Activated naive CD4-positive, alpha-beta T cell treated with anti-CD3 and anti-CD28 coated beads, Interleukin-2, amount 50 U/mL, for 72 hours (primary cell): ENCODE measurements around the gene ABCC4. TPM values are rescaled to one million over a fixed set of nuclear protein-coding genes. Genes with fewer than 3 reads are reported as not detected.

Experiments
- ATAC-seq, 2 donors: fragments of 150-1000 bp; cut with Tn5 transposase; 2 replicates each; pipeline ENCODE4 v1.10.0; 2021; ENCODE audit warnings: mild to moderate bottlenecking in 2 of 2, moderate library complexity in 2 of 2
- DNase-seq, 2 donors: peaks; one replicate each; pipeline ENCODE4 v3.0.0; 2021 to 2022; ENCODE audit warnings: low spot score in 2 of 2
- H3K27ac Mint-ChIP-seq, 2 donors: one replicate each; pipeline ENCODE4 v1.8.0; 2022; ENCODE audit warnings: mild to moderate bottlenecking in 2 of 2, mixed read lengths in 2 of 2
- H3K36me3 Mint-ChIP-seq, 2 donors: one replicate each; pipeline ENCODE4 v1.8.0; 2022; ENCODE audit warnings: mixed read lengths in 2 of 2
- H3K9me3 Mint-ChIP-seq, 2 donors: one replicate each; pipeline ENCODE4 v1.8.0; 2022; ENCODE audit warnings: mixed read lengths in 2 of 2
- total RNA-seq, 2 donors: library from RNA; stranded (reverse); gene quantifications; one replicate each; pipeline ENCODE4 v1.2.3, GENCODE V29; 2022

ABCC4 gene
- 10 to 100 TPM in 1 of 2 donors, 1 to 10 TPM in 1; 6.2 to 11.2 TPM for total RNA-seq

GRCh38 chr13:95301183-95301967, at the start of gene ABCC4:
ABCC4 (minus strand) TSS chr13:95301451; CDS start chr13:95301314, 137 bp downstream.
- ATAC-seq (peak; percentile 86 to 91), DNase-seq (peak; percentile 67 to 69)
- Mint-ChIP-seq H3K36me3 (peaks cover 0 to 9% of the 10 kb centered on the region in 2 donors), H3K27ac (peak within 1 kb of the TSS; percentile 47 to 94), H3K9me3 (no peaks in the 10 kb centered on the region)

GRCh38 chr13:95349267-95349666, 48.0 kb upstream of the ABCC4 start:
- no peak overlapping the region for H3K27ac Mint-ChIP-seq
- H3K9me3 Mint-ChIP-seq, result no peaks in the 10 kb centered on the region
- H3K36me3 Mint-ChIP-seq, result no peaks in the 10 kb centered on the region
- ATAC-seq (no peak), DNase-seq (no peak)

DNA sequence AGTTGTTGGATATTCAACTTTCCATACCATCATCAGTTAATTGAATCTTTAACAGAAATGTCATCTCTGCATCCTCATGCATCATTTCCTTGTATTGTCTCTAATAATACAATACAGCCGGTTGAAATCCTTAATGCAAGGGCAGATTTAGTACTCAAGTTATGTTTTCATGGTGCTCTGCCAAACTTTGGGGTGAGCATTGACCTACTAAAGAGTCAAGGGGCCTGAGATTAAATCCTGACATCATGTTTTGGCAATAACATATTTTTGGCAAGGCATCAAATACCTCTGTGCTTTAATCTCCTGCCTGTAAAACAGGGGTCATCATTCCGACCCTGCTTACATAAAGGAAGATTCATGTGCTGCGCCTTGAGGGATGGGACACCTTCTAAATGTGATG, 42.7 kb upstream of the ABCC4 start:
- Mint-ChIP-seq H3K27ac (no peak overlapping the region), H3K36me3 (no peaks in the 10 kb centered on the region), H3K9me3 (no peaks in the 10 kb centered on the region)
- ATAC-seq (no peak), DNase-seq (no peak)

DNA sequence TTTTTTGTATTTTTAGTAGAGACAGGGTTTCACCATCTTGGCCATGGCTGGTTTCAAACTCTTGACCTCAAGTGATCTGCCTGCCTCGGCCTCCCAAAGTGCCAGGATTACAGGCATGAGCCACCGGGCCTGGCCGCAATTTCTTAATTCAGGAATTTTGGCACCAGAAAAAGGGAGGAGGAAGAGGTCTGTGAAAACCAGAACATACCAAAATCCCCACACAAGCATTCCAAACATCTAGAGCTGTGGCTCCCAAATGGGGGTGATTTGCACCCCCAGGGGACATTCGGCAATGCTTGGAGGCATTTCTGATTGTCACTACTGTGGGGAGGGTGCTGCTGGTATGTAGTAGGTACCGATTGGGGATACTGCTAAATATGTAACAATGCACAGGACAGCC, 40.2 kb upstream of the ABCC4 start:
- no peaks in the 10 kb centered on the region for H3K36me3 Mint-ChIP-seq
- H3K27ac Mint-ChIP-seq, result no peak overlapping the region

GRCh38 chr13:95338905-95339304, 37.7 kb upstream of the ABCC4 start:
- ATAC-seq (no peak), DNase-seq (no peak)
- Mint-ChIP-seq H3K9me3 (no peaks in the 10 kb centered on the region), H3K27ac (no peak overlapping the region), H3K36me3 (no peaks in the 10 kb centered on the region)

More for the DNA sequence above, 40.2 kb upstream of the ABCC4 start:
- H3K9me3 Mint-ChIP-seq, result no peaks in the 10 kb centered on the region
- ATAC-seq, result no peak
- no peak for DNase-seq

- no peaks in the 10 kb centered on the region for H3K36me3 Mint-ChIP-seq
- H3K9me3 Mint-ChIP-seq, result no peaks in the 10 kb centered on the region
- no peak for DNase-seq
- ATAC-seq, result no peak
- no peak overlapping the region for H3K27ac Mint-ChIP-seq
Measured at GRCh38 chr13:95337597-95337996, 36.3 kb upstream of the ABCC4 start.

DNA sequence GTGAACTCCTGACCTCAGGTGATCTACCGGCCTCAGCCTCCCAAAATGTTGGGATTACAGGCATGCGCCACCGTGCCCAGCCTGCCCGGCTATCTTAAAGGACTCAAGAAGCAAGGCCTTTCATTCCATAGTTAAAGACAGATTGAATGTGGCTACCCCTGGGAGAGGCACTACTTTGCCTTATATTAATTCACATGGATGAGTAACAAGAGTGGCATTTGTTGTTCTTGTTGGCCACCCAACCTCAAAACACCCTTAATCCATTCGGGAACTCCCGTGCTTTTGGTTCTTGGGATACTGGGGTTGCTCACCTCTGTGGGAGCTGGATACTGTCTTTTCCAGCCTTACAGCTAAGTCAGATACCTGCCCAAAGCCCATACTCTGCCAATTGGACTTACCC, 34.4 kb upstream of the ABCC4 start:
- no peak for DNase-seq
- no peaks in the 10 kb centered on the region for H3K36me3 Mint-ChIP-seq
- no peaks in the 10 kb centered on the region for H3K9me3 Mint-ChIP-seq
- ATAC-seq, result no peak
- no peak overlapping the region for H3K27ac Mint-ChIP-seq

- DNase-seq (no peak), ATAC-seq (no peak)
- Mint-ChIP-seq H3K27ac (no peak overlapping the region), H3K9me3 (no peaks in the 10 kb centered on the region), H3K36me3 (no peaks in the 10 kb centered on the region)
Measured at GRCh38 chr13:95328386-95328785, 27.1 kb upstream of the ABCC4 start.

- ATAC-seq (no peak), DNase-seq (no peak)
- no peaks in the 10 kb centered on the region for H3K36me3 Mint-ChIP-seq
- no peaks in the 10 kb centered on the region for H3K9me3 Mint-ChIP-seq
- H3K27ac Mint-ChIP-seq, result no peak overlapping the region
Measured at GRCh38 chr13:95327190-95327589, 25.9 kb upstream of the ABCC4 start.

DNA sequence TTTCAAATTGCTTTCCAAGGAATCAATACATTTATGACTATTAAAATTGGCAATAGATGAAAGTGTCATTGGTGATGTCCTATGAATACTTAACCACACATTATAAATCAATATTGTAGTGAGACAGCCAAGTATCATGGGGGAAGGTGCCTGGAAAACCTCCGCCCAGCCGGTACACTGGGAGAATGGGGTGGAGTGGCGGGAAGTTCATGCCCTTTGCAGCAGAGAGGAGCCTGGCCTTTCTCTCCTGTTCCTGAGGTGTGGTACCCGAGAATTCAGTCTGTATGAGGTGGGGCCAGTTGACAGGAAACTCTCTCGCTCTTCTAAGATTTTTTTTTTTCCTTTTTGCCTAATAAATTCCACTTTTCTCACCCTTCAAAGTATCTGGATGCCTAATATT, 25.4 kb upstream of the ABCC4 start:
- no peak for DNase-seq
- no peaks in the 10 kb centered on the region for H3K36me3 Mint-ChIP-seq
- no peak for ATAC-seq
- H3K9me3 Mint-ChIP-seq, result no peaks in the 10 kb centered on the region
- no peak overlapping the region for H3K27ac Mint-ChIP-seq

- ATAC-seq (no peak), DNase-seq (no peak)
- Mint-ChIP-seq H3K9me3 (no peaks in the 10 kb centered on the region), H3K27ac (no peak overlapping the region), H3K36me3 (no peaks in the 10 kb centered on the region)
Measured at GRCh38 chr13:95325485-95325884, 24.2 kb upstream of the ABCC4 start.

GRCh38 chr13:95323930-95324662, 22.8 kb upstream of the ABCC4 start:
- ATAC-seq, result no peak
- no peak overlapping the region for H3K27ac Mint-ChIP-seq
- DNase-seq, result no peak
- no peaks in the 10 kb centered on the region for H3K36me3 Mint-ChIP-seq
- no peaks in the 10 kb centered on the region for H3K9me3 Mint-ChIP-seq

GRCh38 chr13:95319551-95320274, 18.5 kb upstream of the ABCC4 start:
- DNase-seq, result no peak
- Mint-ChIP-seq H3K9me3 (no peaks in the 10 kb centered on the region), H3K27ac (no peak overlapping the region), H3K36me3 (no peaks in the 10 kb centered on the region)
- no peak for ATAC-seq

- Mint-ChIP-seq H3K36me3 (no peaks in the 10 kb centered on the region), H3K9me3 (no peaks in the 10 kb centered on the region), H3K27ac (no peak overlapping the region)
- ATAC-seq (no peak), DNase-seq (no peak)
Measured at GRCh38 chr13:95317039-95317989, 16.1 kb upstream of the ABCC4 start.

- ATAC-seq (no peak), DNase-seq (no peak)
- Mint-ChIP-seq H3K9me3 (no peaks in the 10 kb centered on the region), H3K36me3 (no peaks in the 10 kb centered on the region), H3K27ac (no peak overlapping the region)
Measured at GRCh38 chr13:95315752-95316151, 14.5 kb upstream of the ABCC4 start.

DNA sequence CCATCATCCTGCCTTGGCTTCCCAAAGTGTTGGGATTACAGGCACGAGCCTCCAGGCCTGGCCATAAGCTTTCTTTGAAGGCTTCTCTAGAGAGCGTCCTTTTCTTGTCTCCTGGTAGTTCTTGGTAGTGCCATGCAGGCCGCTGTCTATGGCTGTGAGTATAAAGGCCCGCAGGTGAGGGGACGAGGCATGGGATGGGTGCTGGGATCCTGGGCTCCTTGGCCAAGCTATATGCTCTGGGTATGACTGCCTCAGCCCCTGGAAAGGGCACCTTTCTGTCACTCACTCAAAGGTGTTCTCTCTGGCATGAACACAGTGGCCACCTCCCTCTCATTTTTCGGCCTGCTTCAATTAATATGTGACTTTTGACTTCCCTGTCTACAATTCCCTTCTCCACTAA, 6.3 kb upstream of the ABCC4 start:
- DNase-seq (no peak), ATAC-seq (no peak)
- Mint-ChIP-seq H3K27ac (no peak overlapping the region), H3K36me3 (peaks cover 0 to 10% of the 10 kb centered on the region in 2 donors), H3K9me3 (no peaks in the 10 kb centered on the region)
